Activated CD8-positive, alpha-beta memory T cell treated with anti-CD3 and anti-CD28 coated beads, Interleukin-2, amount 50 U/mL, for 1 hour (primary cell): ENCODE data around the gene NWD2.

Experiments used
- DNase-seq: peaks from one replicate; pipeline ENCODE4 v3.0.0-alpha.2; 2020; ENCODE audit errors: extremely low read depth

Gene NWD2

DNA sequence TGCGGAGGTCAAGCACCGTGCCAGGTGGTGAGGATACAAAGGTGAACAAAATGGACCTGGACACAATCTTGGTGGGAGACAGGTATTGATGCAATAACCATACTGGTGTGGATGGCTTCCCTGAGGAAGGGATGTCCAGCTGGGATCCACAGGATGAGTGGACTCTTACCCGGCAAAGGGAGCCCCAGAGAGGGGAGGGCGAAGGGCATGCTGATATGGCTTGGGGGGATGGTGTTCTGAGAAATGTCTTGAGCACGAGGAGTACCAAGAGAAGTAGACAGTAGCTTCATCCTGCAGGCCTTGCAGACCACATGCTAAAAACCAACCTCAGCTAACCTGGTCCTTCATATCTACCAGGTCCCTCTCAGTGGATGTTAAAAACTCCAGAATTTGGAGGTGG lies 220.8 kb downstream of the NWD2 start:
- DNase-seq: no peak

DNA sequence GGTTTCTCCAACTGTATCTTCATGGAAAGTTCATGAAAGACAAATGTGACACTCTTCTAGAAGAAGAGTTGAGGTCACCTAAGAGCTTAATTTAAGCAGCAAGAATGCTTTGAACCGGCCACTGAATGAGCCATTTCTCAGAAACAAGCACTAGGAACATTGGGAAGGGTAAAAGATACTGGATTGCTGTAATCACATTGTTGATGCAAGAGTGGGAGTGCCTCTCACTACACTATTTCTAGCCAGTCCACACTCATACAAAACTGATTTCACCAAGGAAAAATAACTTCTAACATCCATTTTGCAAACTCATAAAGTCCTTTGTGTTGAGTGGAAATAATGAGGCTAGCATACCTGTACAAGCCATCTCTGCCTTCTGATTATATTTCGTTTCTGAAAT lies 221.3 kb downstream of the NWD2 start:
- DNase-seq: no peak

DNA sequence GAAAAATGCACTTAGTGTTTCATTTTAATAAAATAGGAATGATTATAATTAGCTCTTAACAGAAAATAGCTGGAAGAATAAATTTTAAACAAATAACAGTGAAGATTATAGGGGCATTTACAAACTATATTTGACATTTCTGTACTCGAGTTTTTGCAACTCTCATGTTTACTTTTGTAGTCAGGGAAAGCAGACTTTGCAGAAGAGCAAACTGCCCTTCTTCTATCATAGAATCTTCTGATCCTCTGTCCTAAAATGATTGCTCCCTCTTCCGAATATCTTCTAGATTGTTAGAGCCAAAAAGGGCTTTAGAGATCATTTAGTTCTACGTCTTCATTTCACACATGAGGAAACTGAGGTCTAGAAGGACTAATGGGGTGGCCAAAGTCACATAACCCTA lies 222.7 kb downstream of the NWD2 start:
- no peak for DNase-seq

DNA sequence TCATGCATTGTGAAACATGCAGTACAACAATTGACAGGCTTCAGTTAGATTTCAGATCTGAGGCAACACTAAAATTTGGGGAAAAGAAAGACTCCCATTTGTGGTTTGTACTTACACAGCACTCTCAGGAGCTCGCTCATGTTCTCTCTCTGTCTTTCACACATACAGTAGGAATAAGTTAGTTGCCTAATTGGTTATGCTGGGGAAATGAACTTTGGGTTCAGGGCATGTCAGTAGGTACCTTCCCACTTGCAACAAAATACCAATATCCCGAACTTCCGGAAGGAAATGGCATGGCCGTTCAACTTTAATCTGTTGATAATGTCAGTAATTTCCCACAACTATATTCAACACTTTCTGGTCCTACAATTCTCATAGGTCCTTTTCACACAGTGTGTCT lies 223.3 kb downstream of the NWD2 start:
- DNase-seq: no peak

DNA sequence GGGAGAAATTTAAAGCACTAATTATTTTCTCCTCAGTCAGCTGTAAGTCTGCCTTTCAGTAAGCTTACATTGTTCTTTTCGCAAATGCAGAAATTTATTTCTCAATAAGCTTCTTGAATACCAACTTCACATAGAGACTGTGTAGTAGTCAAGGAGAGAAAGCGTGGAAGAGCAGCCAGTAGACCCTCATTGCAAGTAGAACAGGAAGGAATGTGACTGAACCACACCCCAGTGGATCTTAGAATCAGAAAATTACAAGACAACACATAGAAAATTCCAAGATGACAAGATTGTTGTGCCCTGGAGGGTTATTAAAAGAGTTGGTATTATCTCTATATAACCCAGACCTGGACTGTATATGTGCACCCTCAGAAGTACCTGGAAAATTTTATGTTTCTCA lies 224.7 kb downstream of the NWD2 start:
- DNase-seq: no peak

DNA sequence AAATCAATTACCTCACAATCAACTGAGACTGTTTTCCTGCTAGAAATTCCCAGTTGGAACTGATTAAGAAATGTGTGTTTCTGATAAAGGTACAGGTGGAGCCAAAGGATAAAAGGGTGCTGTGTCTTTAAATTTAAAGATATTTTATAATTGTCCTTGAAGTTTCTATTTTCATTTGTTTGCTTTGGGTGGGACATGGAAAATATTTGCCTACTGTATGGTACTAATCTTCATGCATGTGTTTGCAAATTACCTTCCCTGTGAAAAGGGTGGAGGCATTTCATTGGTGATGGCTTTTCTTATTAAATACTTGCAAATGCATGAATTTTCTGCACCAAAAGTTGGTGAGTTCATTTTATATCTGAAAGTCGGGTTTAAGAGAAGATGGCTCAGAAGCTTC lies 225.7 kb downstream of the NWD2 start:
- DNase-seq: no peak

DNA sequence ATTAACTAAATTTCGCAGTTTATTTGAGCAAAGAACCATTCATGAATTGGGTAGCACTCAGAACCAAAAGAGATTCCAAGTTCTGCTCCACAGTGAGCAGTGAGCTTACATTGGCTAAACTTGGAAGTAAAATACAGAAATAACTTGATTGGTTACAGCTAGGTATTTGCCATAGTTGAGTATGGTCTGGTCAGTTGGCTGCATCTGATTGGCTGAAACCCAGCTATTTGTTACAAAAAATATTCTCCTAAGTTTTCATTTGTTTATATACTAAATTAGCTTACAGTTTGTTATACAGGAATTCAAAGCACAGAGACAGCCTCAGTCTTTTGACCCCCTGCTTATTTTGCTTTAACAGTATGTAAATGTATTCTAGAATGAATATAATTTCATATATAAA lies 226.6 kb downstream of the NWD2 start:
- DNase-seq: no peak

DNA sequence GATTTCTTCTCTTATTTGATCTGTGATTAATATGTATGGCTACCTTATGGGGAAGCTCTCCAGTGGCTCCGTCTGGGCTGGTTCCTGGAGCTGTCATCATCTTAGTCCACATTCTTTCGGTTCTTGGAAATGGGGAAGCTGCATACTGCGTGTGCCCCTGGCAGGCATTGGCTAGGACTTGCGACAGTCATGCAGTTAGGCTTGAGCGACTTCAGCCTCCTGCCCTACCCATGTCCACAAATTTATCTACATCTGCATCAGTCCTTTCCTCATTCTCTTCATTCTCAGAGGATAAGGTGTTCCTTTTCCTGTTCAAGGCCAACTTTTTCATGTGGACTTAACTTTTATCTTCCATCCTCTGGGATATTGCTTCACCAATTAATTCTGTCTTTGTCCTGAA lies 227.4 kb downstream of the NWD2 start:
- DNase-seq: no peak

DNA sequence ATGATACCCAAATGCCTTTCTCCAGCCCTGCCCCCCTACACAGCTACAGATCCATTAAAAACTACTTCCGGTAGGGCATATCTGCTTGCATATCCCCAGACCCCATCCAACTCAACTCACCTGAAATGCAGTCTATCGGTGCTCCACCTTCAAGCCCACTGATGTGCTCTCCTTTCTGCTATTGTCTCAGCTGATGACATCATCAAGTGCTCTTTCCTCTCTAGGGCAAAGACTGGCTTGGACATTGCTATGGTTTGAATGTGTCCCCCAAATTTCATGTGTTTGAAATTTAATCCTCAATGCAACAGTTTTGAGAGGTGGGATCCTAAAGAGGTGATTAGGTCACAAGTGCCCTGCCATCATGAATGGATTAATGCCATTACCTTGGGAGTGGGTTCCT lies 229.3 kb downstream of the NWD2 start:
- no peak for DNase-seq

DNA sequence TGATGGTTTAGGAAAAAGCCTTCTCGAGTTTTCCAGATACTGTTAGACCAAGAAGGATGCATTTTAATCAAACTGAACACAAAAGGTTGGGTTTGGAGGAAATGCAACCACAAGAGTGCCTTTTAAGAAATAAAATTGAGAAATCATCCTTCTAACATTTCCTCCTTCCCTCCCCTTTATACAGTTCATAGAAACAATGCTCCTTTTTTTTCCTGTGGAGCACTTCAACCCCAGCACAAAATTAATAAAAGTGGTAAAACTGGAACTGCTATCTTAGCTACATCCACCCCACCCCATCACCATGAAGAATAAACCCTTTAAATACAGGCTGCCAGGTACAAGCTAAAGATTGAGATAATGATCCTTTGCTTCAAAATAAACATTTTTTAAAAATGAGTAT lies 230.5 kb downstream of the NWD2 start:
- DNase-seq: no peak

DNA sequence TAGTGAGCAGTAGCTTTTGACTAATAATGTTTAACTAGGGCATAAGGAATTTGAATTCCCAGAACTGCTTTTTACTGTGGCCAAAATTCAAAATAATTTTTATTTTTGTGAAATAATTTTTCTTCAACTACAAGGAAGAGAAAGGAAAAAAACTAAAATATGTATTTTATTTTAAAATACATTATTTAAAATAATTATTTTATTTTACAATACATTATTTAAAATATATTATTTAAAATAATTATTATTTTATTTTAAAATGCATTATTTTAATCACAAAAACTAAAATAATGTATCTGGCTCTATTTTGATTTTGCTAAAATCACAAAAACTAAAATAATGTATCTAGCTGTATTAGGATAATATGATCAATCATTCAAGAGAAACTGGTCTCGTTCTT lies 231.2 kb downstream of the NWD2 start:
- no peak for DNase-seq

DNA sequence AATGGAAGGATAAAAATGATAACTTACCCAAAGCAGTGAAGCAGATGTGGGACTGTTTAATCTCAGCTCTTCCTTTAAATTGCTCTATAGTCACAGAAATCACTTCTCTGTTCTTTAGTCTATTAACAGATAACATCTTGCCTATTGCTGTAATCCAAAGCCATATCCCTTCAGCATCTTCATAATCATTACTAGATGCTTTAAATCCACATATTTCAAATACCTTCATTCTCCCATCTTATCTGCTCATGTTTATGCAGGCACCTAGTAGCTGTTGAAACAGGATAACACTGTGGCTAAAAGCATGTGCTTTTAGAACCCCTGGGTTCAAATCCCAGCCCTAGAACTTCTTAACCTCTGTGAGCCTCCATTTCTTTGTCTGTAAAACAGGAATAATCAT lies 231.7 kb downstream of the NWD2 start:
- DNase-seq: no peak

DNA sequence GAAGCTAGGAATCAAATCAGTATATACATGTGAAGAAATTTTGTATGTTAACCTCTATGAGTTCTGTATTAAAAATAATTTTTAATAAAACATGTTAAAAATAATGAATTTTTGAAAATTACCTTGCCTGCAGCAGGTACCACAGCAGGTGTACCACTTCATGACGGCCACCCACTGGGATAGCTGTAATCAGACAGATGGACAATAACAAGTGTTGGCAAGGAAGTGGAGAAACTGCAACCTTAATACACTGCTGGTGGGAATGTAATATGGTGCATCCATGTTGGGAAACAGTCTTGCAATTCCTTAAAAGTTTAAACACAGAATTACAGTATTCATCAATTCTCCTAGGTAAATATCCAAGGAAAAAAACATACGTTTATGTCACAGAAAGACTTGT lies 232.1 kb downstream of the NWD2 start:
- DNase-seq: no peak

DNA sequence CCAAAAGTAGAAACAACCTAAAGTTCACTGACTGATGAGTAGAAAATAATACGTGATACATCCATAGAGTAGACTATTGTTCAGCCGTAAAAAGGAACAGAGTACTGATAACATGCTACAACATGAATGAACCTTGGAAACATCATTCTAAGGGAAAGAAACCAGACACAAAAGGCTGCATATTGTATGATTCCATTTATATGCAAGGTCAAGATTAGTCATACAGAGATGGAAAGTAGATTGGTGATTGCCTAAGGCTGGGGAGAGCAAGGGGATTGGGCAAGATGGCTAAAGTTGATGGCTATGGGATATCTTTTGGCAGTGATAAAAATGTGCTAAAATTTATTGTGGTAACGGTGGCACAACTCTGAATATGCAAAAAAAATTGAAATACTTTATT lies 232.6 kb downstream of the NWD2 start:
- DNase-seq: no peak

DNA sequence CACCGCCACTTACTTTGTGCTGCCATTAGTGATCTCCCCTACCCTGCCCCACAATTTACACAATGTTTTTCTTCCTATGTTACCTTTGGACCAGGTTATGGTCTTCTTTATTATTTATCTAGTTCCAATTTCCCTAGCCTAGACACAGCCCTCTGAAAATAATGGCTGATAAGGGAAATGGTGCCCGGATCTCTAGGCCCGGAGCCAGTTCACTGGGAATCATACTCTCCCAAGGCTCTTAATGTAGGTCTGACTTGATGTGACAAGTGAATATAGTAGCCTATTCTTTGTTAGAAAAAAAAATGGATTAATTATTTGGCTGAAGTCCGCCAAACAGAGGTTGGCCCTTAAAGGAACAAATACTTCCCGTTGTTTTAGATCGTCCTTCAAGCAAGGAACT lies 233.6 kb downstream of the NWD2 start:
- no peak for DNase-seq

DNA sequence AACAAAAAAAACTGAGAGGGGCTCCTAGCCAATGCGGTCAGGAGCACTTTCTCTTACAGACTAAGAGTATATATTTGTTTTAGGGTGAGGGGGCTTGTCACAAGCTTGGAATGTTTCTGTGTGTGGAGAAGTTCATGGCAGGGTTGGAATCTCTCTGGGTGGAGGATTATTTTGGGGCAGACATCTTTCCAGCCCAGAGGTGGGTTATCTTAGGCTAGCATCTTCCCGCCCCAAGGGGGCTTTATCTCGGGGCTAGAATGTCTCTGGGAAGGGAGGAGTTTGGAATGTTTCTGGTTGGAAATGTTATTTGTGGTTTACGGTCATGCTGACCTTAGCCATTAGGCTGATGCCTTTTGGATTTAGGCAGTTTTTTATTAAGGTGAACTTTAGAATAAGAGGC lies 236.0 kb downstream of the NWD2 start:
- DNase-seq: no peak

DNA sequence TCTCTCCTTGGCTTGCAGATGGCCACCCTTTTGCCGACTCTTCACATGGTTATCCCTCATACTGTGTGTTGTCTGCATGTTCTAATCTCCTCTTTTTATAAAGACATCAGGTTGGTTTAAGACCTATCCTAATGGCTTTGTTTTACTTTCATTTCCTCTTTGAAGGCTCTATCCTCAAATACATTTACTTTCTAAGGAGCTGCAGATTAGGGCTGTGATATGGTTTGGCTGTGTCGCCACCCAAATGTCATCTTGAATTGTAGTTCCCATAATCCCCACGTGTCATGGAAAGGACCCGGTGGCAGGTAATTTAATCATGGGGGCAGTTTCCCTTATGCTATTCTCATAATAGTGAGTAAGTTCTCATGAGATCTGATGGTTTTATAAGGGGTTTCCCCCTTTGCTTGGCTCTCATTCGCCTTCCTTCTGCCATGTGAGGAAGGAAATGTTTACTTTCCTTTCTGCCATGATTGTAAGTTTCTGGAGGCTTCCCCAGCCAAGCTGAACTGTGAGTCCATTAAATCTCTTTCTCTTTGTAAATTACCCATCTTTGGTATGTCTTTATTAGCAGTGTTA lies 237.1 kb downstream of the NWD2 start:
- no peak for DNase-seq

DNA sequence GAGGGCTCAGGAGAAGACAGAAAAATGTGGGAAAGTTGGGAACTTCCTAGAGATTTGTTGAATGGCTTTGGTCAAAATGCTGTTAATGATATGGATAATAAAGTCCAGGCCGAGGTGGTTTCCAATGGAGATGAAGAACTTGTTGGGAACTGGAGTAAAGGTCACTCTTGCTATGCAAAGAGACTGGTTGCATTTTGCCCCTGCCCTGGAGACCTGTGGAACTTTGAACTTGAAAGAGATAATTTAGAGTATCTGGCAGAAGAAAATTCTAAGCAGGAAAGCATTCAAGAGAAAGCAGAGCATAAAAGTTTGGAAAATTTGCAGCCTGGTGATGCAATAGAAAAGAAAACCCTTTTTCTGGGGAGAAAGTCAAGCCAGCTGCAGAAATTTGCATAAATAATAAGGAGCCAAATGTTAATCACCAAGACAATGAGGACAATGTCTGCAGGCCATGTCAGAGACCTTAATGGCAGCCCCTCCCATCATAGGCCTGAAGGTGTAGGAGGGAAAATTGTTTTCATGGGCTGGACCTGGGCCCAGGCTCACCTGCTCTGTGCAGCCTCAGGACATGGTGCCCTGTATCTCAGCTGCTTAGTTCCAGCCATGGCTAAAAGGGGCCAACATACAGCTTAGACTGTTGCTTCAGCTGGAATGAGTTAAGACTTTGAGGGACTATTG lies 237.8 kb downstream of the NWD2 start:
- DNase-seq: no peak

DNA sequence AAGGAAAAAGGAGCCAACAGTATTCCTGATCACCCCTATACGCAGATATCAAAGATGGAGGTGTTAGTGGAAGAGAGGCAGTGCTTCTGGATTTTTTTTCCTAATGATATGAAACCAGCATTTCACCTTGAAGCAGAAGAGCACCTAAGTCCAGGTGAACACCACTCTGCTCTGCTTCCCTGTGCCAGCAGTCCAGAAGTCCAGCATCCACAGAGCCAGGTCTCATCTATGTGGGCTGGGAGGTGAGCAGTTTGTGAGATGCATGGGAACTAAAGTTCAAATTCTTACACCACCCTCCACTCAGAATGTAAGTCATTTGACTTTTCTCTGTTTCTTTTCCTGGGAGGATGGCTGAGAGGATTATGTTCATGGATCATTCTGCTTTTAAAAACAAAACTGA lies 239.1 kb downstream of the NWD2 start:
- DNase-seq: no peak

DNA sequence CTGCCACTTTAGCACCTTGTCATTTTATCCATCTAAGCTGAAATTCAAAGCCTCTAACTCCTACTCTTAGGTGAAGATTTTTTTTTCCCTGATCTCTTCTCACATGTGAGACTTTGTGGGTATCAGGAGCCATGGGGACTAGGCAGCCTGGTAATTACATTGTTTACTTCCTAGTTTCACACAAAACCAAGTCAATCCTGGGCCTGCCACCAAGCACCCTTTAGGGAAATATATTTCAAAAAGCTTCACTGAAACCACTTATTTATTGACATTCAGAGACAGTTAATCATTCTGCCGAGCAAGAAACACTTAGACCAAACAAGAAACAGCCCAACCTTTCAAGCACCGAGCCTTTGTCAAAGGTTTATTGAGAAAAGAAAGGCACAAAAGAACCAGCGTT lies 241.6 kb downstream of the NWD2 start:
- DNase-seq: no peak

DNA sequence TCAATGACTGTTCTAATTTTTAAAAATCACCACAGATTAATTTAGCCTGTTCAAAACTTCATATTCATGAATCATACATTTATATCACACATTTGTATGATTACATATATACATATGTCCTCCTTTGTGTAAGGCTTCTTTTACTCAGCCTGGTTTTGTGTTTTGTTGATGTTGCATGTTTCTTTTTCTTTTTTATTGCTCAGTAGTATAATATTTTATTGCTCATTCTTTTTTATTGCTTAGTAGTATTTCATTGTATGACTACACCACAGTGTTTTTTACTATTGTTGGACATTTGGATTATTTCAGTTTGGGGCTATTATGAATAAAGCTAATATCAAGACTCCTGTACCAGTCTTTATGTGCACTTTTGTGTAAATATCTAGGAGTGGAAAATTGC lies 243.1 kb downstream of the NWD2 start:
- DNase-seq: no peak

DNA sequence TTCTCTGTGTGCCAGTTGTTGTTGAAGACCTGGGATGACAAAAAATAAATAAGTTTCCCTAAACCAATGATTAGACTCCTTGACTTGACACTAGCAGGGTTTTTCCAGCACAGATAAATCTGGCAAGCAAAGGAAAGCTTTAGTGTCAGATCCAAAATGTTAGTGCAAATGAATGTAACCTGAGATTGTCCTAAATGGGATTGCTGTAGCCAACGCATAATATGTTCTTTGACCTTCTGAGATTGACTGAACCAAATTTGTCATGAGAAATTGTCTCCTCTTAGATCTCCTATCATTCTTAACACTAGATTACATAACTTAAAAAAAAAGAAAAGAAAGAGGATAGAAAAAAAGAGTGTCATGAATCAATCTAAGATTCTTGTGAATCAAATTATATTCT lies 245.2 kb downstream of the NWD2 start:
- DNase-seq: no peak

DNA sequence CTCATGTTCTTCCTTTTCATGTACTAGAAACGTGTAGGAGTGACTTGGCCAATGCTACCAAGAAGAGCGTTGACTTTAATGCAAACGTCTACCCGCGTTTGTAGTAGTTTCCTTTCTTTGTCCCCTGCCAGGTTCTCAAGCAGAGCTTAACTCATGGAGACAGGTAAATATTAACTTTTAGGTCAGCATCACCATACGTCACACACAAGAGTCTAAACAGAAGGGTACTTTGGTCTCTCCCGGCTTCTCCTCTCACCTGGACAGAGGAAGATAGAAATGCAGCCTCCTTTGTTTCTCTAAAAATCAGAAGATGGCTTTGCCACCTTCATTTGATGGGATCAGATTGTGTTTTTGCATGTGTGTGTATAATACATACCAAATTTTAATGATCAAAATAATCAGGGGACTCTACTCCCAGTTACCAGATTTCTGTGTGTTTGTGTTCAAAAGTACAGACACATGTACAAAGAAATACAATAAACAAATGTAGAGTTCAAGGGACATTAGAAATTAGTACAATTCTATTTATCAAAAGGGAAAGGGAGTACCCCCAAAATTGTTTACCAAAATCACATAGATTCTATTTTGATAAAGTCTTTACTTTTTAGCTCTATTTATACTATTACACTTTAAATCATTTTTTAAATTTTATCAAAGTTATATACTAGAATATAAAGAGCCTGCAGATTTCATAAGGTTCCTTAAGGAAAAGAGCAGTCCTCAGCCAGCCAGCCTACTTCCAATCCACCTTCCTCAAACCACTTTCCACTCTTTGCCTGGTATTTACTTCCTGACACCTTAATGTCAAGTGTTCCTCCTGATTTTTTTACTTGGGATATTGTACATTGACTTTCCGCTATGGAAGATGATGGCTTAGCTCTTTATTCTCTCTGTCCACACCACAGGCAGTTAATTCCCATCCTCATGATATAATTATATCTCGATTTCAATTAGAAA lies 246.1 kb downstream of the NWD2 start:
- DNase-seq: no peak
